Activated CD8-positive, alpha-beta memory T cell treated with anti-CD3 and anti-CD28 coated beads, Interleukin-2, amount 50 U/mL, for 24 hours (primary cell): Measurements from ENCODE around the gene NXN.
"Not testable (repeated sequence)": the region's sequence is repeated elsewhere in the genome, so short reads cannot be mapped to it uniquely, and the experiment has no call there.

Experiments
- DNase-seq: peaks from one replicate; pipeline ENCODE4 v3.0.0-alpha.2; 2020; ENCODE audit errors: extremely low read depth

The NXN gene

DNA sequence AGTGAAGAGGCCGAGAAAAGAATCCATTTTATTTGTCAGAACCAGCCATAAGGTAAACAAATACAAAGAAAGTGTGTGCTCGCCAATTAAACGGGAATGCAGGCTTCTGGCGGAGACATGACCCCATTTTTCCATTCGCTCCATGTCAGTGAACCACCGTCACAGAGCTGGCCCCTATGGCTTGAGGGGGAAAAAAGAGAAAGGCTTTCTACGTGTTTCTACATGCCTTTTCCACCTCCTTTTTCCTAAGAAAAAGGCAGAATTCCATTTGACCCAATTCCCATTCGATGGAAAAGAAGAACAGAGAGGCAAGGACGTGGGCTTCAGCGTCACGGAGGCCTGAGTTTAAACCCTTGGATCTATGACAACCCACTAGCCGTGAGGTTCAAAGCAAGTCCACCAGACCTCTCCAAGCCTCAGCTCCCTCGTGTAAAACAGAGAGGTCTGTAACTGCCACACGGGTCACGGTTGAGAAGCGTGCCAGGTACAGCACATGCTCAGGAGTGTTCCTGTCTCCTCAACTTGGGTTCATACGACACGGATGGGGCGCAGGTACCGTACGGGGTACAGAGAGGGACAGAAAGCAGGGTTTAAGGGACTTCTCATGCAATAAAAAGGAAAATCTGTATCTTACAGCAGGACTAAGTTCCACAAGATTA is 91.9 kb downstream of the NXN start:
- DNase-seq: no peak

DNA sequence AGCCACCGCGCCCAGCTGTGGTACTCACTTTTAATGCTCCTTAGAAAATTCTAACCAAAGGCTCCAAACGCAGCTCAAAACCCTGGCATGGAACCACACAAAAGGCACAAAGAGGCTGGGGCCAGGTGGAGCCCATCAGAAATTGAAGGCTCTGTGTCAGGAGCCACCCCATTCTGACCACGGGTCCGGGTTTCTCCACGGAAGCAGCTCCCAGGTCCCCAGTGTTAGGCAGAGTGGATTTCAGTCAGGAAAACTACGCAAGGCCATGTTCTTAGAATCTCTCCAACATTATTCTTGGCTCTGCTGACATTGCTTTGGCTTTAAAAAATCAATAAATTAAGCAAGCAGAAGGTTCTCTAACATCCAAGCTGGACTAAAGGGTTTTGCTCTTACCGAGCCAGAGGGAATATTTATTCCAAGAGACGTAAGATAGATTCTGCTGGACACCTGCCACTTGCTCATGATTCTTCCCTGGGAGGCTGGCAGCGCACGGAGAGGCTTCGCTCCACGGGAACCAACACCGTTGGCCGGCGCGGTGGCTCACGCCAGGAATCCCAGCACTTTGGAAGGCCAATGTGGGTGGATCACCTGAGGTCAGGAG is 93.5 kb downstream of the NXN start:
- no peak for DNase-seq

DNA sequence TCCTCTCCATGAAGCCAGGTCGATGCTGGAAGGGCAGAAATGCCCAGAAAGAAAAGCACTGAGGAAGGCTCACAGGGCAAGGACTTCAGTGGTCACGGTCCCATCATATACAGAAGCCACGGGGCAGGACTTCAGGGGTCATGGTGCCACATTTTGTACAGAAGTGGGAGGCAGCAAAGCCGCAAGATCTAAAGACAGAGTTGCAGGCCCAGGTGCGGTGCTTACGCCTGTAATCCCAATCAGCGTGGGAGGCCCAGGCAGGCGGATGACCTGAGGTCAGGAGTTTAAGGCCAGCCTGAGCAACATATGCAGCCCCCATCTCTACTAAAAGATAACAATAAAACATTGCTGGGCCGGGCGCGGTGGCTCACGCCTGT is 96.0 kb downstream of the NXN start:
- DNase-seq: no peak

DNA sequence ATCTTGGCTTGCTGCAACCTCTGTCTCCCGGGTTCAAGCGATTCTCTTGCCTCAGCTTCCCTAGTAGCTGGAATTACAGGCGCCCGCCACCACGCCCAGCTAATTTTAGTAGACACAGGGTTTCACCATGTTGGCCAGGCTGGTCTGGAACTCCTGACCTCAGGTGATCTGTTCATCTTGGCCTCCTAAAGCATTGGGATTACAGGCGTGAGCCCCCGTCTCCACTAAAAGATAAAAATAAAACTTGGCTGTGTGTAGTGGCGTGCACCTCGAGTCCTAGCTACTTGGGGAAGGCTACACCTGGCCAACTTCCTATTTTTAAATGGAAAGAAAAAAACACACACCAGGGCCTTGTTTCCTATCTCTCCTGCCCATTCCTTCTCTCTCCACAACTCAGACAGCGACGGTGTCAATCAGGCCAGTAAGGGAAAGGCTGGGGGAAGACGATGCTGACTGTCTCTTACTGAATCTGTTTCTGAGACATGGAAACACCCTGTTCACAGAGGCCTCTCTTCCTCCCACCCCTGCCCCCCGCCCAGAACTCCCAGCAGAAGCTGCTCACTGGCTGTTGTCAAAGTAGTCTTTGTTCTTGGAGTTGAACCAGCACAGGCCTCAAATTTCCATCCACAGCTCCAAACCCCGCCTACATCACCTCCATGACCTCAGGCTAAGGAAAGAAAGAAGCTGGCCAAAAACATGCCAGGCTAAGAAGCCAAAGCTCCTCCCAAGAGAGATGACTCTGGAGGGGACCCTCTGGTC is 96.6 kb downstream of the NXN start:
- no peak for DNase-seq

DNA sequence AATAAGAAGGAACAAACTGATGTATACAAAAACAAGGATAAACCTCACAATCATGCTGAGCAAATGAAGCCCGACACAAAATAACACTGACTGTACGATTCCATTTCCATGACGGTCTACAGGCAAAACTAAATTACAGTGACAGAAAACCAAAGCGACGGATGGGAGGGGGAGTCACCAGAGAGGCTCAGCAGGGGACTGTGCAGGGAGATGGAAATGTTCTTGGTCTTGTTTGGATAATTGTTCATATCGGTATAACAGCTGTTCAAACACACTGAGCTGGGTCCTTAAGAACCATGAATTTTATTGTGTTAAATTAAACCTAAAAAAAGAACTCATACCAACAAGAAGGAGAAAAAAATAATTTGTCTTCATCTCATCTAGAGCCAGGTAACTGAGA is 97.8 kb downstream of the NXN start:
- no peak for DNase-seq

DNA sequence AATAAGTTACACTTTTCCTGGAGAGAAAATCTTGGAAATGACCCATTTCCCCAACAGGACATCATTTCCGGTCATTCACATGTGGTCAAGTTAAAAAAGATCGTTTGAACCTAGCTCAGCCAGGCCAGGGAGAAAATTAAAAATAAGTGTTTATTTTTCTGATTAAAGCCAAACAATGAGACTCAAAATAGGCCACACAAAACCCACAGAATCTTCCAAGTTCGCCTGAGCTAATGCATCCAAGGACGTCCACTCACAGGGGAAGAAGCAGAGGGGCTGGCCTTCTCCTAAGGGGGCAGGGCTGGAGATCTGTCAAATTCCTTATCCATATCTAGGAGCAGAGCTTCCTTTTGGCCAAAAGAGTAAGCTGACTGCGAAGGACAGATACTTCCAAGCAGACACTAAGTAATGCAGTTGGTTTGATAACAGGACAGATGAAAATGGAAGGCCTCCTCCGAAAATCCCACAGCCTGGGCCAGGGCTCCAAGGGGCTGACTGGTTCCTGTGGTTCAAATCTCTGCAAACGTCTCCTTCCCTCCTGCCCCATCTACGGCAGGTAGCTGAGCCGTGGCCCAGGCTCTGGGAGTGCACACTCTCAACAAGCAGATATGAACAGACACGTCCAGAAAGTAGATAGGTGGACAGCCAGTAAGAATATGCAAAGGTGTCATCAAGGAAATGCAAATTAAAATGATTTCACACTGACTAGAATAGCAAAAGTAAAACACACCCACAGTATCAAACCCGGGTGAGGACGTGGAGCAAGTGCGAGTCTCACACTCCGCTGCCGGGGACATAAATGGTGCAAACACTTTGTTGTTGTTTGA is 98.9 kb downstream of the NXN start:
- DNase-seq: no peak

DNA sequence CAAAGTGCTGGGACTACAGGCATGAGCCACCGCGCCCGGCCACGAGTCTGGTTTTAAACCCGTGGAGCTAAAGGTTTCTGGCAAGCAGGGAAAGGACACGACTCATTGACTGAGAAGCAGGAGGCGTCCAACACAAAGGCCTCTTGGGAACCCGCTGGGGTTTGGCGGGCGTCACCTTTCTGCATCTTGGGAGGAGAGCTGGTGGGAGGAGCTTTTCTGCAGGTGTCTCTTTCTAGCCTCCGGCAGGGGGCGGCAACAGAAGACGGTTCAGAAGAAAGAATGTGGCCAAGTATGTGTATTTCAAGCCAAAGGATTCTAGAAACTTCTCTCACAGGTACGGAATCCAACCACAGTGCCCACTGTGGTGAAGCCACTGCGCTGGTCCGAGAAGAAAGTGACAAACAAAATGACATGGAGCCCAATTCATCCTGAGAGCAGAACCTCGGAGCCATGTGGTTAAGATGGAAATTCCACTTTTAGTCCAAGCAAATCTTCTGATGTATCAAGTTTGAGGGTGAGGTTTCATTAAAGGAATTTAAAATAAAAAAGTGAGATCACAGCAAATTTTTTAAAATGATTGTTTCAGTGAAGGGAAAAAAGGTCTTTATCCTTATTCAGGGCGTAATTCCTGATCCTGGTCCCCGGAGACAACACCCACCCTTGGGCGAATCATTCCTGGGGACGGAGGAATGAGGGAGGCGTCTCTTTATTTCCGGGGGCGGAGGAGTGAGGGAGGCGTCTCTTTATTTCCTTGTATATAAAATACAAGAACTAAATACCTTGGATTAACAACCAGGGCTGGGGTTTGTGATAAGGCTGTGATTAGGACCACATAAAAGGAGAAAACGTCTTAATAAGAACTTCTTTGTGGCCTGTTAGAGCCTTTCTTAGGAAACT is 99.8 kb downstream of the NXN start:
- peak; percentile 10 for DNase-seq

DNA sequence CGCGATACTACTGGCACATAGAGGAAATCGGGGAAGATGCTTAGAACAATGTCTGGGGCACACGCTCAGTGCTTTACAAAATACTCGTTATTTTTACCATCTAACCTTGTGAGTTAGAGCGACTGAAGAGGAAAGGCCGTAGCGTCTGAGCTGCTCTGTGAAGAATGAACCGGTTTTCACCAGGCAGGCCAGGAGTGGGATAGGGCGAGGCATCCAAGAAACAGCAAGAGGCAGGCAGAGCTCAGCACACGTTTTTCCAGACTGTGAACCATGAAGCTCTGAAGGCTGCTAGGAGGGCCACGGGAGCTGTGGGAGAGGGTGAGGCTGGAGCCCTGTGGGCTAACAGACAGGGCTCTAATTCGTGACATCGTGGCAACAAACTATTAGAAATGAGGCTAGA is 101.9 kb downstream of the NXN start:
- no peak for DNase-seq

DNA sequence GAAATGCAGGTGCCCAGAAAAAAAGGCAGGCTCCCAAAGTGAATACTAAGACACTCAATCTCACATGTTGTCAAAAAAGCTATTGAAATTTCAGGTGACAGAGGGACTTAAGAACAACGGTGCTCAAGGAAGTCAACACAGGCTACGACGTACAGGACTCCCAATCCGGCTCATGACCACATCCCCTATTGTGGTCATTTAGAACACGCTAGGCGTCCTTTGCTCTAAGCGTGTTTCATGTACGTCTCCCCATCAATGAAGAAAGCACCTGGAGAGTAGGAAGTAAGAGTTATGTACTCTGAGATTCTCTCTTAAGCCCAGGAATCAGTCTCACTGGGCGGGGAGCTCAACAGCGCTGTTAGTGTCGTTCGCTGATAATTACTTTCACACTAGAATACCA is 103.3 kb downstream of the NXN start:
- DNase-seq: no peak

DNA sequence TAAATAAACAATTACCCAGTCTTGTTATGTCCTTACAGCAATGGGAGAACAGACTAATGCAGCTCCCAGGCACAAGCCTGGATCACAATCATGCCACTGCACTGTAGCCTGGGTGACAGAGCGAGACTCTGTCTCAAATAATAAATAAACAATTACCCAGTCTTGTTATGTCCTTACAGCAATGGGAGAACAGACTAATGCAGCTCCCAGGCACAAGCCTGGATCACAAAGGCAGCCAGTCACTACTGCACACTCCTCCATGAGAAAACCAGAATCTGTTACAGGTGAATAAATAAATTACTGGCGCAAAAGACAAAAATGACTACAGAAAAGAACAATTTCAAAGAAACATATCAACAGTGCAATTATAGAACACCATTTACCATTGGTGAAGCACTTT is 105.0 kb downstream of the NXN start:
- not testable (repeated sequence) for DNase-seq

DNA sequence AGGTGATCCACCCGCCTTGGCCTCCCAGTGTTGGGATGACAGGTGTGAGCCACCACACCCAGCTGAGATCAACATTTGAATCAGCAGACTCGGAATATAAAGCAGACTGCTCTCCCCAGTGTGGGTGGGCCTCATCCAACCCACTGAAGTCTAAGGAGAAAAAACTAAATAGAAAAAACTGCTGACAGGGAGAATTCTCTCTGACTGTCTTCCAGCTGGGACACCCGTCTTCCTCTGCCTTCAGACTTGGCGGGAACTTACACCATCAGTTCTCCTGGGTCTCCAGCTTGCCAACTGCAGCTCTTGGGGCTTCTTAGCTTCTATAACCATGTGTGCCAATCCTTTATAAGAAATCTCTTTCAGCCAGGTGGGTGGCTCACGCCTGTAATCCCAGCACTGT is 106.7 kb downstream of the NXN start:
- DNase-seq: no peak

DNA sequence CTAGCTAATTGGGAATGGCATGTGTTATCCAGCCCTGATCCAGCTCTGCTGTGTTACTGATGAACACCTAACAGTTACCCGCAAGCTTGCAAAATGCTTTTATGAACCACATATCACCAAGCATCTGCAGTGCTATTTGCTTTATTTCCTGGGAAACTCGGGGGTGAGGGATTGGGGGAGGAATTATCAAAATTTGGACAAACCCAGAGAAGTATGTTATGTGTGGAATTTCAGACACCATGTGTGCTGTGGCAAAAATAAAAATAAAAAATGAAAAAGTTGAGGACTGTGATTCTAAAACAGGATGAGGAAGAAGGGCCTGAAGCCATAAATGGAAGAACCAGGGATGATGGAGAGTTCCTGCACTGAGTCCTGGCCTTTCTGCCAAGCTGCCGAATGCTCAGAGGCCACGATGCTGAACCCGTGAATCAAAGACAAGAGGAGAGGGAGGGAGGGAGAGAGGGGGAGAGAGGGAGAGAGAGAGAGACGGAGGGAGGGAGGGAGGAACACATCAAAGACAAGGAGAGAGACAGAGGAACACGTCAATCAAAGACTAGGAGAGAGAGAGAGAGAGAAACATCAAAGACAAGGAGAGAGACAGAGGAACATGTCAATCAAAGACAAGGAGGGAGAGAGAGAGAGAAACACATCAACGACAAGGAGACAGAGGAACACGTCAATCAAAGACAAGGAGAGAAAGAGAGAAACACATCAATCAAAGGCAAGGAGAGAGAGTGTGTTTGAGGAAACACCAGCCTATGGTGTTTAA is 107.6 kb downstream of the NXN start:
- no peak for DNase-seq

DNA sequence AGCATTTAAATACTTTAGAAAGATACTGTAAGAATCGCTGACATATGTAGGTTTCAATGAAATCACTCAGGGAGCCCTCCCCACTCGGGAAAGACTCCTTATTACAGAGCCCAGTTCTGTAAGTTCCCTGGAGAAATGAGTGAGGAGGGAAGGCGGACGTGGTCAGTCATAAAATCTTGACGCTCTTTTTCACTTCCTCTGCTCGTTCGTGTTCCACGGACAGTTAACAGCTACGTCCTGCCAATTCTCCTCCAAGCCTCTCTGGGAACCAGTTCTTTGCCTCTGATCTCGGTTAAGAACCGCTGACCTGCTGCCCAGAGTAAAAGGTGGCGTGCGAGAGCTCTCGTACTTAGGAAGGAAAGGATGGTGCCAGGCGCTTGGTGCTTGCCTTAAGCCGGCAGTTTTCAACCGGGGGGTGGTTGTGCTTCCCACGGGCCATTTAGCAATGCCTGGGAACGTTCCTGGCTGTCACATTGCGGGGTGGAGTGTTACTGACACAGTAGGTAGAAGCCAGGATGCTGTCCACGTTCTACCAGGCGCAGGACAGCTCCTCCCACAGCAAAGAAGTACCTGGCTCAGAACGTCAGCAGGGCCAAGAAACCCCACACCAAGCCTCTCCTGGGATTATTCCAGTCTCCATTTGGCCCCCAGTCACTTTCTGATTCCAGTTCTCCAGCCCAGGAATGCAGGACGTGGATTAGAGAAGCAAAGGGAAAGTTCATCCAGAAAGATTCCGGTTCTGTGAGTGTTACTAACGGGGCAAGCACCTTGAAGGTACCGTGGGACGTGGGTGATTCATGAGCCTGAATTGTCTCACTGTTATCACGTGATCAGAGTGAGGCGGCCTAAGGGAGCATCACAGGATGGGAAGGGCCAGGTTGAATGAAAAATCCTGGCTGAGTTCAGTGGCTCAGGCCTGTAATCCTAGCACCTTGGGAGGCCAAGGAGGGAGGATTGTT is 109.7 kb downstream of the NXN start:
- DNase-seq: no peak

DNA sequence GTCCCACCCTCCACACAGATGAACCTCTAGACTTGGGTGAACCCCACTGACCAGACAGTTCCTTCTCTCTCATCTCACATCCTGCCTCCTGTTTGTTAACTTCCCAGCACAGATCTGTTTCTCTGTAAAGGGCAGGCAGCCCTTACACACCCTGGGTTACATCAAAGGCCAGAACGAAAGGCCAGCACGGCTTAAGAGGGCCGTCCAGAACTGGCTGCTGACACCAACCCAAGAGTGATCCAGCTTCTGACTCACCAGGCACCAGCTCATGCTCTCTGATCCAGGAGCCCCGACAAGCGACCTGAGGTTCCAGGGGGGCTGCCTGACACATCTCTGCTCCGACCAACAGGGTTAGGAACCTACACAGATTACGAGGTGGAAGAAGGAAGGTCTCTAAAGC is 110.5 kb downstream of the NXN start:
- no peak for DNase-seq

DNA sequence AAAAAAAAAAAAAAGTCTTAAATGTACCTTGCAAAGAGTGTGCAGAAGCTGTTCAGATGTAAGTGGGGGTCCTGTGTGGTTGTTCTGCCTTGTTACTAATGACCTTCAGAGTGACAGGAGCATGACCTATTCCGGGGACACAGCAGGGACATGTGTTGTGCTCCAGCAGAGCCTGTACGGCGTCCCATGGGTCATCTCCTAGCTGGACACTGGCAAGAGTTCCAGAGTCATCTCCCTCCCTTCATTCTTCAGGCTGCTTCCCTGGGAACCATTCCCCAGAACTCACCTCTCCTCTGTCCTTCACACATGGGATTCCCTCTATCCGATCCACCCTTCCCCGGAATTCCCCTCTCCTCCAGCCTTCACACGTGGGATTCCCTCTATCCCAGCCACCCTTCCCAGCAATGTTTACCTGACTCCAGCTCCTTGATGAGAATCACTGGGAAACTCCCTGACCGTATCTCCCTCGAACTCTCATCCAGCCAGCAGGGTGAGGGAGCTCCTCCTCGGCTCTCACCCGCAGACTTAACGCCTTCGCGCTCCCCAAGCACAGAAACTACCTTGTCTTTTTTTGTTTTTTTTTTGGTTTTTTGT is 111.6 kb downstream of the NXN start:
- DNase-seq: no peak

DNA sequence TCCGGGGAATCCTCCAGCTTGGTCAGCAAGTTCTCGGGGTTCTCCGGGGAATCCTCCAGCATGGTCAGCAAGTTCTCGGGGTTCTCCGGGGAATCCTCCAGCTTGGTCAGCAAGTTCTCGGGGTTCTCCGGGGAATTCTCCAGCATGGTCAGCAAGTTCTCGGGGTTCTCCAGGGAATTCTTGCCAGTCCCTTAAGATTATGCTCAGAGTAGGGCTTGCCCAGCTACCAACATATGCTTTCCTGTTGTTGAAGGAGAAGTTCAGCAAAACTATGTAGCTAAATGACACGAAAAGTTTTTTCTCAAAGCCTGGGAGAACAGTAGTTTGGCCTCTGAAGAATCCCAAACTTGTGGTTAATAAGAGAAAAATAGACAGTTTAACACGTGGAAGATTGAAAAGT is 112.3 kb downstream of the NXN start:
- not testable (repeated sequence) for DNase-seq

DNA sequence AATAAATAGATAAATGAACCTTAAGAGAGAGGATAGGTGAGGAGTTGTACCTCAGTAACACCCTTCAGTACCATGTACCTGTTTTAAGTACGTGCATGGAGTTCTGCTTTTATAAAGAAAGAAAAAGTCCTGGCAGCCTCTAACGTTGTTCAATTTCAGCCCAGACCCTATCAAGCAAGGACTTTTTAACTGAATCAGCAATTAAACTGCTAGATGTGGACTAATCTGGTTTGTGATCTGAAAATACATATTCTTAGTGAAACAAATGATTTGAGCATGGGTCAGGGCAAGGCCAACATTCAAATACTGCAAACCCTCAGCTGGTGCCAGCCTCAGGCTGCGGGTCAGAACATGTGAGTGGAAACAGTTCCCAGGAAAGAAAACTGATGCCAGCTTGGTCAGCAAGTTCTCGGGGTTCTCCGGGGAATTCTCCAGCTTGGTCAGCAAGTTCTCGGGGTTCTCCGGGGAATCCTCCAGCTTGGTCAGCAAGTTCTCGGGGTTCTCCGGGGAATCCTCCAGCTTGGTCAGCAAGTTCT is 112.9 kb downstream of the NXN start:
- no peak for DNase-seq

DNA sequence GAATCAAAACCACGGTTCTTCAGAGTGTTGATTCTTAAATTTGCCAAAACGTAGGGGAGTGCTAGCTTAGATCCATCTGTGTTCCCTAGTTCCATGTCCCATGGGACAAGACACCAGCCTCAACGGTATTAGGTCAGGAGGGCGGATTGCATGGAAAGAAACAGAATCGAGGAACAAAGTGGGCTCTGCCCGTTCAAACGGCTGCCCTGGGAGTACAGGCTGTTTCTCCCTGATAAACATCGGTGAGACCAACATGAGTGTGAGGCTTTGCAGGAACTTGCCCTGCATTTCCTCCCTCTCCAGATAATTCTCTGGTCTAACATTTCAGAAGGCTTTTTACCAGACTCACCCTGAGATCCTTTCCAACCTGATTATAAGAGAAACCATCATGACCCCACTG is 115.3 kb downstream of the NXN start:
- no peak for DNase-seq

DNA sequence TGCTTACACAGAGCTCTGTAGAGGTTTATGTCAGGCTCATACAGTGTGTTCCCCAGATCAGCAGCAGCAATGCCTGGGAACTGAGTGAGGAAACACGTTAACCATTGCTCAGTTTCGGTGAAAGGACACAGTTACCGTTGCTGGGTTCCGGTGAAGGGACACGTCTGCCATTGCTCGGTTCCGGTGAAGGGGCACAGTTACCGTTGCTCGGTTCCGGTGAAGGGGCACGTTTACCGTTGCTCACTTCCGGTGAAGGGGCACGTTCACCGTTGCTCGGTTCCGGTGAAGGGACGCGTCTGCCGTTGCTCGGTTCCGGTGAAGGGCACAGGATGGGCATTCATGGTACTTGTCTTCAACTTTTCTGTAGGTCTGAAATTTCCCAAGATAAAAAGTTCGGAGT is 115.7 kb downstream of the NXN start:
- DNase-seq: no peak
